GM19099 (cell line): ENCODE measurements around the gene BEST1.

Source experiments
- POLR2A ChIP-seq: IDR thresholded peaks from 3 replicates; pipeline ENCODE4 v1.6.1; 2011; ENCODE audit warnings: low read depth; ENCODE audit not compliant: insufficient read length; ENCODE audit errors: extremely low read depth

The BEST1 gene

GRCh38 chr11:62001450-62002191, 51.5 kb downstream of the BEST1 start:
- TF ChIP-seq POLR2A: no peak

DNA sequence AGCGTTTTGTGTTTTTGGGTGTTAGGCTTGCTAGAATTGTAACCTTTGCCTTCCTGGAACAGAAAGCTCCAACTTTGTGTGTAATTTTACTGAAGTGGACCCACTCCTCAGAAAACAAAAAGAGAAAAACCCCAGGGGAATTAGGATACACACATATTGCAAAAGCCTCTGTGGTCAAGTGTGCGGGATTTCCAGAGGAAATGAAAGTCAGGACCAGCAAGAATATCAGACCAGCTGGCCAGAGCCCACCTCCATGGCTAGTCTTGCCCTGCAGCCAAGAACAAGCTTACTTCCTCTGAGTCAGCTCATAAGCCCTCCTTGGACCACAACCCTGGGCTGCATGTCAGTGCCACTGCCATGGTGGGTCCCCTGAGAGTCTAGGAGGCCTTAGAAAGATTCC, 54.3 kb downstream of the BEST1 start:
- TF ChIP-seq POLR2A: no peak

DNA sequence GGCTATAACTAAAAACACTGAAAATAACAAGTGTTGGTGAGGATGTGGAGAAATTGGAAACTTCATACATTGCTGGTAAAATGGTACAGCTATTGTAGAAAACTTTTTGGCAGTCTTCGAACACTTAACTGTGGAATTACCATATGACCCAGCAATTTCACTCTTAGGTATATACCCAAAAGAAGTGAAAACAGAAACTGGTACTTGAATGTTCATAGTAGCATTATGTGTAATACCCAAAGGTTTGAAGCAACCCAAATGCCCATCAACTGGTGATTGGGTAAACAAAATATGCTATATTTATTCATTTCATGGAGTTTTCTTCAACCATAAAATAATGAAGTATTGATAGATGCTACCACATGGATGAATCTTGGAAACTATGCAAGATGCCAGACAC, 58.0 kb downstream of the BEST1 start:
- TF ChIP-seq POLR2A: no peak

- no peak for TF ChIP-seq POLR2A
Measured at GRCh38 chr11:62010935-62011528, 60.9 kb downstream of the BEST1 start.

- TF ChIP-seq POLR2A: no peak
Measured at GRCh38 chr11:62011881-62012280, 61.7 kb downstream of the BEST1 start.

- no peak for TF ChIP-seq POLR2A
Measured at GRCh38 chr11:62012451-62012831, 62.3 kb downstream of the BEST1 start.

DNA sequence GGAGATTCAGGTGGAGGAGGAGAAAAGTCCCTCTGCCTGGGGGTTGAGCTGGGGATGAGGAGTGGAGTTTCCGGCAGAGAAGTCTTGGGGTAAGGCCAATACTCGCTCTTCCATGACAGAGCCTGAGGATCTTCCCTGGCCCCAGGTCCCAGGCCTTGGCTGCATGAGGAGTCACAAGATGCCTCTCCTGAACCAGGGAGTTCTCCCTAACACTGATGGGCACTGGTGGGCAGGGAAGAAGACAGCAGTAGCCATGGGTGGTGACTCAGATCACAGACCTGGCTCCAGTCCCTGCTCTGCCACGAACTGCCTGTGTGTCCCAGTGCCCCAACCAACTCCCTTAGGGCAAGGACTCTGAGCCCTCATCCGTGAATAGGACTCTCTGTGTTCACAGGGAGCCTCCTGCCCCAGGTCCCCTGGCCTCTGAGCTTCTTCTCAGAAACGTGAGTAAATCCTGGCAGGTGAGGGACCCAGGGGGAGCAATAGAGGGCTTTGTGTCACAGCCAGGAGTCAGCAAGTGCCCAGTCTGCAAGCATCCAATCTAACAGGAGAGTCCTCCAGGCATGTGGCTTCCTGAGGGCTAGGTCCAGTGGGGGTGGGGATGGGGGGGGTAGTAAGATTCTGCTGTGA, 62.8 kb downstream of the BEST1 start:
- TF ChIP-seq POLR2A: no peak
